A673 (cell line): Measurements from ENCODE around the gene CORO7. TPM values are rescaled to one million over a fixed set of nuclear protein-coding genes. Genes with fewer than 3 reads are reported as not detected.

Experiments
- BruUV-seq: library from RNA; stranded (reverse); fragments of 400-500 nt; replicated peaks from 2 replicates; lab custom pipeline; 2021; lab: Mats Ljungman, UMichigan
- CTCF ChIA-PET: fragments of 300-600 bp; sonication (Branson Sonifier 250); formaldehyde crosslinking; loops from one replicate; lab custom pipeline; 2022; ENCODE audit warnings: antibody characterized with exemption; lab: Charles Lee
- POLR2A ChIA-PET: fragments of 300-600 bp; sonication (Branson Sonifier 250); formaldehyde crosslinking; loops from one replicate; lab custom pipeline; 2022; ENCODE audit warnings: antibody characterized with exemption; ENCODE audit not compliant: low non-redundant PET; lab: Charles Lee
- DNase-seq: peaks from one replicate; pipeline ENCODE4 v3.0.0-alpha.2; 2015; ENCODE audit warnings: low spot score
- H3K27ac ChIP-seq: fragments of 200-600 bp; sonication (generic); 2 replicates; pipeline ENCODE4 v1.5.1; 2016; ENCODE audit warnings: mixed run types, low read depth, mild to moderate bottlenecking, mixed read lengths, antibody characterized with exemption, low read length; ENCODE audit not compliant: poor library complexity, severe bottlenecking
- H3K27me3 ChIP-seq: fragments of 200-600 bp; sonication (generic); replicated peaks from 2 replicates; pipeline ENCODE4 v1.6.1; 2017; ENCODE audit warnings: mixed run types, low read depth, mild to moderate bottlenecking, mixed read lengths, antibody characterized with exemption, low read length; ENCODE audit not compliant: insufficient read depth, poor library complexity
- H3K36me3 ChIP-seq: fragments of 200-600 bp; sonication (generic); 2 replicates; pipeline ENCODE4 v1.6.1; 2016; ENCODE audit warnings: mixed run types, mild to moderate bottlenecking, mixed read lengths, antibody characterized with exemption, low read length; ENCODE audit not compliant: insufficient read depth, poor library complexity, severe bottlenecking
- H3K4me1 ChIP-seq: fragments of 200-600 bp; sonication (generic); 2 replicates; pipeline ENCODE4 v1.6.1; 2017; ENCODE audit warnings: mixed run types, mild to moderate bottlenecking, mixed read lengths, antibody characterized with exemption, low read length; ENCODE audit not compliant: insufficient read depth, poor library complexity, severe bottlenecking
- H3K4me3 ChIP-seq: fragments of 200-600 bp; sonication (generic); 2 replicates; pipeline ENCODE4 v1.5.1; 2016; ENCODE audit warnings: low read depth, mixed run types, mild to moderate bottlenecking, mixed read lengths, low read length; ENCODE audit not compliant: poor library complexity, severe bottlenecking
- H3K9me3 ChIP-seq: fragments of 200-600 bp; sonication (generic); 2 replicates; pipeline ENCODE4 v1.6.1; 2016; ENCODE audit warnings: mixed run types, low read depth, mild to moderate bottlenecking, mixed read lengths, antibody characterized with exemption, low read length; ENCODE audit not compliant: poor library complexity, severe bottlenecking
- EZH2 ChIP-seq: fragments of 200-600 bp; sonication (generic); IDR thresholded peaks from 2 replicates; pipeline ENCODE4 v1.6.1; 2017; ENCODE audit warnings: borderline replicate concordance, low read depth, mild to moderate bottlenecking, mixed read lengths, antibody characterized with exemption, low read length; ENCODE audit not compliant: poor library complexity, severe bottlenecking
- intact Hi-C: fragments of 100-400 bp; cut with micrococcal nuclease; formaldehyde crosslinking; loops from one replicate; pipeline ENCODE4 v1.10.0; 2022; ENCODE audit not compliant: unreplicated experiment
- total RNA-seq: library from RNA; stranded (reverse); gene quantifications from 2 replicates; pipeline ENCODE4 v1.2.3, GENCODE V29; 2021
- TF ChIP-seq, protein P1 (sequence below): fragments of 300-800, 200-600 bp; sonication (generic); conservative IDR thresholded peaks from 2 replicates; pipeline ENCODE4 v1.5.1; 2017; ENCODE audit warnings: low read depth, mild to moderate bottlenecking, antibody characterized with exemption, low read length, moderate library complexity, mixed read lengths

The CORO7 gene
- total RNA-seq, 1 experiment from 2014 or later, result 24.4 TPM

GRCh38 chr16:4354512-4355409 lies 61.6 kb downstream of the CORO7 start:
- H3K9me3 ChIP-seq, result no peaks in the 10 kb centered on the region
- POLR2A ChIA-PET, result no interaction called here
- TF ChIP-seq EZH2, result no peak
- TF ChIP-seq, protein P1, sequence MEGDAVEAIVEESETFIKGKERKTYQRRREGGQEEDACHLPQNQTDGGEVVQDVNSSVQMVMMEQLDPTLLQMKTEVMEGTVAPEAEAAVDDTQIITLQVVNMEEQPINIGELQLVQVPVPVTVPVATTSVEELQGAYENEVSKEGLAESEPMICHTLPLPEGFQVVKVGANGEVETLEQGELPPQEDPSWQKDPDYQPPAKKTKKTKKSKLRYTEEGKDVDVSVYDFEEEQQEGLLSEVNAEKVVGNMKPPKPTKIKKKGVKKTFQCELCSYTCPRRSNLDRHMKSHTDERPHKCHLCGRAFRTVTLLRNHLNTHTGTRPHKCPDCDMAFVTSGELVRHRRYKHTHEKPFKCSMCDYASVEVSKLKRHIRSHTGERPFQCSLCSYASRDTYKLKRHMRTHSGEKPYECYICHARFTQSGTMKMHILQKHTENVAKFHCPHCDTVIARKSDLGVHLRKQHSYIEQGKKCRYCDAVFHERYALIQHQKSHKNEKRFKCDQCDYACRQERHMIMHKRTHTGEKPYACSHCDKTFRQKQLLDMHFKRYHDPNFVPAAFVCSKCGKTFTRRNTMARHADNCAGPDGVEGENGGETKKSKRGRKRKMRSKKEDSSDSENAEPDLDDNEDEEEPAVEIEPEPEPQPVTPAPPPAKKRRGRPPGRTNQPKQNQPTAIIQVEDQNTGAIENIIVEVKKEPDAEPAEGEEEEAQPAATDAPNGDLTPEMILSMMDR, result no peak
- CTCF ChIA-PET, result no interaction called here
- H3K4me1 ChIP-seq, result peaks cover 4% of the 10 kb centered on the region
- H3K4me3 ChIP-seq, result no peak overlapping the region
- no peak overlapping the region for H3K27ac ChIP-seq
- H3K27me3 ChIP-seq, result no peaks in the 10 kb centered on the region
- intact Hi-C loops, result no loop called here
- BruUV-seq, result no TSS peak
- no peaks in the 10 kb centered on the region for H3K36me3 ChIP-seq
- DNase-seq, result no peak

DNA sequence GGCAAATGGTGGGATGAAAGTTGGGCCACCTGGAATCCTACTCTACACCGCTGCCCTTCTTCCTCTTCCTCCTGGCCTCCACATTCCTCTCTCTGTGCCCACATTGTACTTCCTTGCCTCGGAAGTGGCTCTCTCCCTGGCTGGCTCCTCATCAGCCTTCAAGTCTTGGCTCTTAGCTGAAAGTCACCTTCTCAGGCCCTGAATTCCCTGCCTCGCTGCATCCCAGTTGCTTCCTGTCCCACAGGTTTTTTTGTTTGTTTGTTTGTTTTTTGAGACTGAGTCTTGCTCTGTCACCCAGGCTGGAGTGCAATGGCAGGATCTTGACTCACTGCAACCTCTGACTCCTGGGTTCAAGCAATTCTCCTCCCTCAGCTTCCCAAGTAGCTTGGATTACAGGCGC lies 62.7 kb downstream of the CORO7 start:
- Histone ChIP-seq H3K4me1 (peaks cover 4% of the 10 kb centered on the region), H3K9me3 (no peaks in the 10 kb centered on the region), H3K4me3 (no peak overlapping the region), H3K27me3 (no peaks in the 10 kb centered on the region), H3K36me3 (peaks cover 6% of the 10 kb centered on the region), H3K27ac (no peak overlapping the region)
- ChIA-PET CTCF (no interaction called here), POLR2A (no interaction called here)
- DNase-seq, result no peak
- BruUV-seq, result no TSS peak
- intact Hi-C loops, result no loop called here
- TF ChIP-seq EZH2, result no peak
- TF ChIP-seq, protein P1, result no peak

- no TSS peak for BruUV-seq
- no peaks in the 10 kb centered on the region for H3K27me3 ChIP-seq
- intact Hi-C loops, result no loop called here
- no peak for TF ChIP-seq EZH2
- TF ChIP-seq, protein P1, result no peak
- H3K27ac ChIP-seq, result no peak overlapping the region
- no peak for DNase-seq
- CTCF ChIA-PET, result no interaction called here
- POLR2A ChIA-PET, result no interaction called here
- H3K4me3 ChIP-seq, result no peak overlapping the region
- no peaks in the 10 kb centered on the region for H3K9me3 ChIP-seq
- H3K36me3 ChIP-seq, result peaks cover 6% of the 10 kb centered on the region
- peaks cover 4% of the 10 kb centered on the region for H3K4me1 ChIP-seq
These were observed 63.6 kb downstream of the CORO7 start for GRCh38 chr16:4352843-4353242.
